Measurements from ENCODE around the gene TFDP1.

TFDP1 gene

GRCh38 chr13:113584205-113584869 is at the start of gene TFDP1:
TFDP1 (plus strand) TSS chr13:113584753; CDS start chr13:113585838, 1,085 bp downstream.
- DNase-seq, result peak in 1 of 2 experiments; percentile 36

GRCh38 chr13:113535381-113535781 is 49.2 kb upstream of the TFDP1 start:
- DNase-seq, result no peak

- DNase-seq, result no peak
Measured at GRCh38 chr13:113536461-113537110, 48.0 kb upstream of the TFDP1 start.

- no peak for DNase-seq
Measured at GRCh38 chr13:113537205-113537604, 47.3 kb upstream of the TFDP1 start.

GRCh38 chr13:113537909-113538688 is 46.5 kb upstream of the TFDP1 start:
- no peak for DNase-seq

- DNase-seq, result no peak
Measured at GRCh38 chr13:113538689-113539058, 45.9 kb upstream of the TFDP1 start.

GRCh38 chr13:113539176-113539575 is 45.4 kb upstream of the TFDP1 start:
- DNase-seq, result no peak

GRCh38 chr13:113539822-113540221 is 44.7 kb upstream of the TFDP1 start:
- DNase-seq, result no peak

GRCh38 chr13:113540523-113540922 is 44.0 kb upstream of the TFDP1 start:
- DNase-seq, result no peak

- DNase-seq, result no peak
Measured at GRCh38 chr13:113542751-113543424, 41.7 kb upstream of the TFDP1 start.

- DNase-seq, result no peak
Measured at GRCh38 chr13:113544071-113544891, 40.3 kb upstream of the TFDP1 start.

- no peak for DNase-seq
Measured at GRCh38 chr13:113544896-113545295, 39.7 kb upstream of the TFDP1 start.

GRCh38 chr13:113545455-113545930 is 39.1 kb upstream of the TFDP1 start:
- DNase-seq, result no peak

- no peak for DNase-seq
Measured at GRCh38 chr13:113545931-113546516, 38.5 kb upstream of the TFDP1 start.

GRCh38 chr13:113546571-113547237 is 37.8 kb upstream of the TFDP1 start:
- DNase-seq, result no peak

- DNase-seq, result no peak
Measured at GRCh38 chr13:113547238-113547971, 37.1 kb upstream of the TFDP1 start.

- no peak for DNase-seq
Measured at GRCh38 chr13:113548171-113548641, 36.3 kb upstream of the TFDP1 start.

- DNase-seq, result no peak
Measured at GRCh38 chr13:113548778-113549621, 35.6 kb upstream of the TFDP1 start.

GRCh38 chr13:113550453-113550852 is 34.1 kb upstream of the TFDP1 start:
- DNase-seq, result no peak
